ENCODE measurements around the gene ZMPSTE24. TPM values are rescaled to one million over a fixed set of nuclear protein-coding genes. Genes with fewer than 3 reads are reported as not detected.

Gene ZMPSTE24
- total RNA-seq: 10 to 100 TPM; 55.7 to 74.9 TPM

GRCh38 chr1:40257688-40258444, at the start of gene ZMPSTE24:
ZMPSTE24 (plus strand) TSS chr1:40258236; CDS start chr1:40258272, 36 bp downstream.

GRCh38 chr1:40247655-40248054, 10.4 kb upstream of the ZMPSTE24 start, which contains the start of gene TMCO2:
TMCO2 (plus strand) TSS chr1:40247937; CDS start chr1:40247994, 57 bp downstream.

GRCh38 chr1:40316595-40317393, 58.8 kb downstream of the ZMPSTE24 start, which contains the start of gene COL9A2:
COL9A2 (minus strand) TSS chr1:40317286; CDS start chr1:40317197, 89 bp downstream.

Other genes starting within 250 kb of the ZMPSTE24 start
- gene CAP1, start 217.5 kb upstream of the ZMPSTE24 start, total RNA-seq: 100 to 1,000 TPM; 509 to 567 TPM
- gene PPT1, start 161.0 kb upstream of the ZMPSTE24 start, total RNA-seq: 10 to 100 TPM; 63.3 to 71.6 TPM
- gene RLF, start 96.8 kb upstream of the ZMPSTE24 start, total RNA-seq: 10 to 100 TPM; 12.0 to 14.0 TPM
- gene TMCO2, start 10.3 kb upstream of the ZMPSTE24 start, total RNA-seq: not detected
- under 1 TPM; 0.34 to 0.67 TPM for gene COL9A2, start 59.0 kb downstream of the ZMPSTE24 start, total RNA-seq
- gene SMAP2, start 115.5 kb downstream of the ZMPSTE24 start, total RNA-seq: 10 to 100 TPM; 16.9 to 29.6 TPM
- 1 to 10 TPM; 2.0 to 2.8 TPM for gene ZFP69B, start 192.2 kb downstream of the ZMPSTE24 start, total RNA-seq
- gene ZFP69, start 219.1 kb downstream of the ZMPSTE24 start, total RNA-seq: 1 to 10 TPM; 4.1 to 4.7 TPM

Data from melanocyte of skin (primary cell).